Adipose tissue (tissue), 3 donors: ENCODE data around the gene ARHGEF26. TPM values are rescaled to one million over a fixed set of nuclear protein-coding genes. Genes with fewer than 3 reads are reported as not detected.

Experiments used
- H3K27ac ChIP-seq: one replicate; pipeline ENCODE4 v1.5.1; 2013; ENCODE audit warnings: low read depth, low read length
- WGBS, 3 donors: extraction: QIAGEN DNeasy Blood & Tissue Kit; methylation state at CpG; one replicate each; pipeline ENCODE4 v1.1.7; 2013; 5-methylcytosine and 5-hydroxymethylcytosine counted together
- polyA plus RNA-seq, 3 donors: library from polyadenylated mRNA; stranded (reverse); fragments of 200-250 nt; gene quantifications; one replicate each; pipeline ENCODE4 v1.2.3, GENCODE V29; 2013
- donor health status: healthy with polysubstance abuse.
- donor health status: Bipolar disorder and iron deficiency.
- donor health status: healthy.

Gene ARHGEF26
- polyA plus RNA-seq, 3 donors: 4.0 to 7.1 (median 6.9) TPM

GRCh38 chr3:154182322-154182922 lies 61.2 kb downstream of the ARHGEF26 start:
- 79 to 88% (median 85%) methylated on average over 4 of the region's 4 CpGs for WGBS, 3 donors
- H3K27ac ChIP-seq: no peak overlapping the region

- H3K27ac ChIP-seq: no peak overlapping the region
Observed at GRCh38 chr3:154182975-154183374, 61.8 kb downstream of the ARHGEF26 start.

GRCh38 chr3:154184582-154184981 lies 63.4 kb downstream of the ARHGEF26 start:
- 74 to 93% (median 87%) methylated on average over 4 of the region's 4 CpGs for WGBS, 3 donors
- H3K27ac ChIP-seq: no peak overlapping the region

GRCh38 chr3:154188437-154188836 lies 67.2 kb downstream of the ARHGEF26 start:
- WGBS, 3 donors: 81 to 90% (median 85%) methylated on average over 3 of the region's 3 CpGs
- H3K27ac ChIP-seq: no peak overlapping the region

- H3K27ac ChIP-seq: no peak overlapping the region
- WGBS, 3 donors: 53 to 87% (median 70%) methylated on average over 3 of the region's 3 CpGs
Observed at GRCh38 chr3:154188846-154189245, 67.7 kb downstream of the ARHGEF26 start.

GRCh38 chr3:154191520-154191919 lies 70.3 kb downstream of the ARHGEF26 start:
- WGBS, 3 donors: 75 to 97% (median 87%) methylated on average over 1 of the region's 1 CpG
- H3K27ac ChIP-seq: no peak overlapping the region

GRCh38 chr3:154192225-154192624 lies 71.0 kb downstream of the ARHGEF26 start:
- no peak overlapping the region for H3K27ac ChIP-seq
- WGBS, 3 donors: 93 to 96% (median 94%) methylated on average over 2 of the region's 2 CpGs

- H3K27ac ChIP-seq: no peak overlapping the region
- WGBS, 3 donors: 82 to 97% (median 92%) methylated on average over 1 of the region's 1 CpG
Observed at GRCh38 chr3:154193000-154193615, 71.9 kb downstream of the ARHGEF26 start.

- no peak overlapping the region for H3K27ac ChIP-seq
Observed at GRCh38 chr3:154194877-154195276, 73.7 kb downstream of the ARHGEF26 start.

GRCh38 chr3:154195620-154196356 lies 74.6 kb downstream of the ARHGEF26 start:
- 58 to 85% (median 72%) methylated on average over 6 of the region's 6 CpGs for WGBS, 3 donors
- no peak overlapping the region for H3K27ac ChIP-seq

More at GRCh38 chr3:154194877-154195276, 73.7 kb downstream of the ARHGEF26 start:
- 80 to 91% (median 80%) methylated on average over 3 of the region's 3 CpGs for WGBS, 3 donors

- H3K27ac ChIP-seq: no peak overlapping the region
- 82 to 88% (median 82%) methylated on average over 4 of the region's 4 CpGs for WGBS, 3 donors
Observed at GRCh38 chr3:154197751-154198150, 76.6 kb downstream of the ARHGEF26 start.

- 96 to 99% (median 97%) methylated on average over 8 of the region's 8 CpGs for WGBS, 3 donors
- H3K27ac ChIP-seq: no peak overlapping the region
Observed at GRCh38 chr3:154209499-154209898, 88.3 kb downstream of the ARHGEF26 start.

GRCh38 chr3:154210986-154211385 lies 89.8 kb downstream of the ARHGEF26 start:
- H3K27ac ChIP-seq: no peak overlapping the region
- WGBS, 3 donors: 82 to 94% (median 92%) methylated on average over 1 of the region's 1 CpG

GRCh38 chr3:154214306-154214705 lies 93.1 kb downstream of the ARHGEF26 start:
- H3K27ac ChIP-seq: no peak overlapping the region
- 93 to 98% (median 96%) methylated on average over 2 of the region's 2 CpGs for WGBS, 3 donors

GRCh38 chr3:154217671-154218070 lies 96.5 kb downstream of the ARHGEF26 start:
- WGBS, 3 donors: 70 to 82% (median 71%) methylated on average over 6 of the region's 6 CpGs

GRCh38 chr3:154218728-154219127 lies 97.5 kb downstream of the ARHGEF26 start:
- H3K27ac ChIP-seq: no peak overlapping the region

More at GRCh38 chr3:154217671-154218070, 96.5 kb downstream of the ARHGEF26 start:
- no peak overlapping the region for H3K27ac ChIP-seq

GRCh38 chr3:154220462-154220861 lies 99.3 kb downstream of the ARHGEF26 start:
- 60 to 76% (median 61%) methylated on average over 2 of the region's 2 CpGs for WGBS, 3 donors
- no peak overlapping the region for H3K27ac ChIP-seq

More at GRCh38 chr3:154218728-154219127, 97.5 kb downstream of the ARHGEF26 start:
- WGBS, 3 donors: 95 to 97% (median 97%) methylated on average over 1 of the region's 1 CpG

GRCh38 chr3:154223519-154223918 lies 102.3 kb downstream of the ARHGEF26 start:
- no peak overlapping the region for H3K27ac ChIP-seq

- no peak overlapping the region for H3K27ac ChIP-seq
Observed at GRCh38 chr3:154224366-154224765, 103.2 kb downstream of the ARHGEF26 start.

GRCh38 chr3:154224866-154225265 lies 103.7 kb downstream of the ARHGEF26 start:
- no peak overlapping the region for H3K27ac ChIP-seq

More at GRCh38 chr3:154224366-154224765, 103.2 kb downstream of the ARHGEF26 start:
- 42 to 66% (median 47%) methylated on average over 6 of the region's 6 CpGs for WGBS, 3 donors
